Cardiac fibroblast (primary cell): ENCODE results near the gene PCBD2.
A peak's percentile ranks its signal among the peaks of the same experiment; 100 is the strongest.
"Not testable (repeated sequence)": the region's sequence is repeated elsewhere in the genome, so short reads cannot be mapped to it uniquely, and the experiment has no call there.

Experiments used
- DNase-seq, 2 donors: peaks; one replicate each; pipeline versions ENCODE4 v3.0.0 to v3.0.0-alpha.2; 2010; ENCODE audit warnings: low read depth in 2 of 2
- H3K4me3 ChIP-seq, 2 donors: replicated peaks in 1 of 2; 1 replicate in 1 of 2; 2 replicates in 1 of 2; pipeline ENCODE4 v1.5.1; 2011; ENCODE audit warnings: low read depth in 2 of 2, low read length in 2 of 2, mild to moderate bottlenecking in 2 of 2, moderate library complexity in 1 of 2
- CTCF ChIP-seq: IDR thresholded peaks from one replicate; pipeline ENCODE4 v1.5.1; 2011; ENCODE audit warnings: low read depth, mild to moderate bottlenecking, low read length, inconsistent platforms

PCBD2 gene

DNA sequence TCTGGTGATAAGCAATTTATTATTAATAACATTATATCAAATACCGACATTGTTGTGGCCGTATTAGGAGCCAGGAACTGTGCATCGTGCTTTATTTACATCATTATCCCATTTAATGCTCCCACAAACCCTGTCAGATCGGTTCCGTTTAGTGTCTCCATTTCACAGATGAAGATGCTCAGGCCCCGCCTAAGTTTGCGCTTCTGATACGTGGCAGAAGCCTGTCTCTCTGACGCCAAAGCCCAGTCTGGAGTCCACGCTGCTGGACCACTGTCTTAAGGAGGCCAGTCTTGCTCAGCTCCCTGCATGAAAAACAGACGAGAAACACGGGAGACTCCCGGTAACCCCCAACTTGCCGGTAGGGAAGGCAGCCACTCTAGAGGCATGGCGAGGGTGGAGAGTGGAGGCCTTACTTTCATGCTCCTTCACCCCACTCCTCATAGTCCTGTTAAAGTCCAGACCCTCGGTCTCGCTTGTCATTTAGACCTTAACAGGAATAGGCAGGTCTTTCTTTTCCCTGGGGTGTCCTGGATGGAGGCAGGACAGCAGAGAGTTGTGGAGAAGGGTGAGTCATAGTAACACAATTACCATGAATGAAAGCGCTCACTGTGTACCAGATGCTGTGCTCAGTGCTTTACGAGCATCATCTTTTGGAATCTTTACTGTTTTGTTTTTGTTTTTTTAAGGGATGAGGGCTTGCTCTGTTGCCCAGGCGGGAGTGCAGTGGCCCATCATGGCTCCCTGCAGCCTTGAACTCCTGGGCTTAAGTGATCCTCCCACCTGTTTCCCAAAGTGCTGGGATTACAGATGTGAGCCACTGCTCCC, 29.9 kb upstream of the PCBD2 start:
- TF ChIP-seq CTCF: no peak
- peak overlapping the region; percentile 80 to 98 for H3K4me3 ChIP-seq
- peak; percentile 86 to 90 for DNase-seq

DNA sequence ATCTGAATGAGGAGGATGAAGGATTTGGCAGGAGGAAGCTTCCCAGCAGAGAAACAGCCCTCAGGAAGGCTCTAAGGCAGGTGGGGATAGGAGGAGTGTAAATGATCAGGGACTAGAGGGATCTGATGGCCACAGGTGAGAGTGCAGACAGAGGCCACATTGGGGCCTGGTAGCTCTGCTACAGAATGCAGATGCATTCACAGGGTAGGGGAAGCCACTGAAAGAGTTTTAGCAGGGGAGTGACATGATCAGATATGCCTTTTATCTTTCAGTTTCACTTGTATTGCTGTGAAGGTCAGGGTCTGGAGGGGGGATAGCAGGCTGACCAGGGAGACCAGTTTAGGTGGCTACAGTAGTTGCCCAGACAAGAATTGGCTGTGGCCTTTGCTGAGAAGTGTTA, 27.8 kb upstream of the PCBD2 start:
- no peak overlapping the region for H3K4me3 ChIP-seq
- DNase-seq: no peak
- no peak for TF ChIP-seq CTCF

- TF ChIP-seq CTCF: no peak
- H3K4me3 ChIP-seq: no peak overlapping the region
- no peak for DNase-seq
These were observed 26.5 kb upstream of the PCBD2 start for GRCh38 chr5:134878403-134878802.

GRCh38 chr5:134879456-134879855, 25.5 kb upstream of the PCBD2 start:
- TF ChIP-seq CTCF: no peak
- DNase-seq: no peak
- no peak overlapping the region for H3K4me3 ChIP-seq

- H3K4me3 ChIP-seq: not testable (repeated sequence)
These were observed 24.0 kb upstream of the PCBD2 start for GRCh38 chr5:134880937-134881336.

DNA sequence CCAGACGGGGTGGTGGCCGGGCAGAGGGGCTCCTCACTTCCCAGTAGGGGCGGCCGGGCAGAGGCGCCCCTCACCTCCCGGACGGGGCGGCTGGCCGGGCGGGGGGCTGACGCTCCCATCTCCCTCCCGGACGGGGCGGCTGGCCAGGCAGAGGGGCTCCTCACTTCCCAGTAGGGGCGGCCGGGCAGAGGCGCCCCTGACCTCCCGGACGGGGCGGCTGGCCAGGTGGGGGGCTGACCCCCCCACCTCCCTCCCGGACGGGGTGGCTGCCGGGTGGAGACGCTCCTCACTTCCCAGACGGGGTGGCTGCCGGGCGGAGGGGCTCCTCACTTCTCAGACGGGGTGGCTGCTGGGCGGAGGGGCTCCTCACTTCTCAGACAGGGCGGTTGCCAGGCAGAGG, 23.2 kb upstream of the PCBD2 start:
- not testable (repeated sequence) for DNase-seq, H3K4me3 ChIP-seq

More at GRCh38 chr5:134880937-134881336, 24.0 kb upstream of the PCBD2 start:
- DNase-seq: not testable (repeated sequence)

DNA sequence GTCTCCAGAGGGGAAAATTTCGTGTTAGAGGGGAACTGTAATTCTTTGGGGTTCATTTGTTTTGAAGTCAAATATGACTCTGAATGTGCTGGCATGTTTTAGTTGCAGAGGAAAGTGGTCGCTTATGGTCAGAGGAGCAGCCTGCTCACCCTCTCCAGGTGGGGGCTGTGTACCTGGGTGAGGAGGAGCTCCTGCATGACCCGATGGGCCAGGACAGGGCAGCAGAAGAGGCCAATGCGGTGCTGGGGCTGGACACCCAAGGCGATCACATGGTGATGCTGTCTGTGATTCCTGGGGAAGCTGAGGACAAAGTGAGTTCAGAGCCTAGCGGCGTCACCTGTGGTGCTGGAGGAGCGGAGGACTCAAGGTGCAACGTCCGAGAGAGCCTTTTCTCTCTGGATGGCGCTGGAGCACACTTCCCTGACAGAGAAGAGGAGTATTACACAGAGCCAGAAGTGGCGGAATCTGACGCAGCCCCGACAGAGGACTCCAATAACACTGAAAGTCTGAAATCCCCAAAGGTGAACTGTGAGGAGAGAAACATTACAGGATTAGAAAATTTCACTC, 17.3 kb upstream of the PCBD2 start:
- no peak for TF ChIP-seq CTCF
- no peak for DNase-seq
- H3K4me3 ChIP-seq: no peak overlapping the region

- DNase-seq: no peak
- TF ChIP-seq CTCF: no peak
- H3K4me3 ChIP-seq: no peak overlapping the region
These were observed 15.6 kb upstream of the PCBD2 start for GRCh38 chr5:134889335-134889734.
